Hepatic stellate cell (primary cell): Measurements from ENCODE around the gene ATG101.

Source experiments
- DNase-seq: peaks from one replicate; pipeline ENCODE4 v3.0.0; 2011; ENCODE audit warnings: low spot score

ATG101 gene, protein sequence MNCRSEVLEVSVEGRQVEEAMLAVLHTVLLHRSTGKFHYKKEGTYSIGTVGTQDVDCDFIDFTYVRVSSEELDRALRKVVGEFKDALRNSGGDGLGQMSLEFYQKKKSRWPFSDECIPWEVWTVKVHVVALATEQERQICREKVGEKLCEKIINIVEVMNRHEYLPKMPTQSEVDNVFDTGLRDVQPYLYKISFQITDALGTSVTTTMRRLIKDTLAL

DNA sequence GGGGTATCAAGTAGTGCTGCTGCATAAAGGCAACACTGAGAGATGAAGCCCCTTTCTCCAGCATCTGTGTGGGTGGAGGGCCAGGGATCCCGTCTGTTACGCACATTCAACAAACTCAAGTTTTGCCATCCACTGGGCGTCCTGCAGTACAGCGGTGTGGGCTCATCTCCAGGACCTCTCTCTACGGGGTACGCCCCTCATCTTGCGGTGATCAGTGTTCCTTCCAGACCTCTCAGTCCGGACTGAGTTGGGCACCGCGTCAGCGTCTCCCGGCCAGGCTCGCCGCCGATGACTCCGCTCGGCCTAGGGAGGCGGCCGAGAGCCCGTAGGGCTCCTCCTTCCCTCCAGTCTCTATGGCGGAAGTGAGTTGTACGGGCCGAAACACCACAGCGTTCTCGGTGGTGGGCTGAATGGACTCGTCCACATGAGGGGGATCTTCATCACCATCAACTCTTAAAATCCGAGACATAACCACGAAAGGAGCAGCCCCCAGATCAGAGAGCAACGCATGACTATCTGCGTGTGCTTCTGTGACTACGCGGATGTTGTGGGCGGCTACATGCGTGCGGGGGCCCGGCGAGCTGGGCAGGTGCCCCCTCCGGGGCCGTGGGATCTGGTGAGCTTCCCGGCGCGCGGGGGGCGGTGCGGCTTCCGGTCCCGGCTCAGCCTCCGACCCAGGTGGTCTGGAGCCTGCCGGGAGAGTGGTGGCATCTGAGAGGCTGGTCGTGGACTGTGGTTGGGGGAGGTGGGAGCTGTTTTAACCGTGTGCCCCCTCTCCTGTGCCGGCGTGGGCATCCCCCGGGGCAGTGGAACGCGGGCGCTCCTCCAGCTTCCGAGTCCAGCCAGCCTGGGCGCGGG is at the start of gene ATG101:
TSS of gene ATG101 (plus strand) at position 652 of the 858 bp plus-strand sequence. CDS start 3,673 bp downstream, outside the sequence.
- DNase-seq = peak; percentile 94

DNA sequence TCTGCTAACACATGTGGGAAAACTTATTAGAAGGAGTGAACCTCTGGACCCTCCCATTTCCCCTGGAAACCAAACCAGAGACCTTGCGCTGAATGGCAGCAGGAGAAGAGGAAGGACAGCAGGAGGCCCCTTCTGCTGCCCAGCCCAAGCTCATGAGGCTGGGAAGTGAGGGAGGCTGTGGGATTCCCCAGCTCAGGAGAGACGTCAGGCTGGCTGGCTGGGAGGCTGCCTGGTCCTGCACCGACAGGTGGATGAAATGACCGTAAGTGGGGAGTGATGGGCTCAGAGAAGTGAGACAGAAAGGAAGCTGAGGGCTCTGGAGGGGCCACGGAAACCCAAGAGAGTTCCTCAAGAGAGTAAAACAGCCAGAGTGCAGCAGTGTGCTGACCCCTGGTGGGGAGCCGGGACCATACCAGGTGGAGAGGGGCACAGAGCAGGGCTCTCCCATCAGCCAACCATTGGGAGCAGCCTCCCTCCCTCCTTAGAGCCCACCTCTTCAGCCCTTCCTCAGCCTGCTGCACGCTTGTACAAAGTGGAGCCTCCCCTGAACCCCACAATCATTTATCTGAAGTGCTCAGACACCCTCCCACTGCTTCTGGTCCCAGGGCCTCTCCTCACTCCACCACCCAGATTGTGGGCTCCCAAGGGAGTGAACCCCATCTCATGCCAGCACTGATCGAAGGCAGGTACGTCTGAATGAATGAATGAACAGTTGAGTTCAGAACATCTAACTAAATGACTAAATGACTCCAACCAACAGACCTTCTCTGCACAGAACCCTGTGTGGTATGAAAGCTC is 49.0 kb upstream of the ATG101 start:
- DNase-seq = peak; percentile 74

DNA sequence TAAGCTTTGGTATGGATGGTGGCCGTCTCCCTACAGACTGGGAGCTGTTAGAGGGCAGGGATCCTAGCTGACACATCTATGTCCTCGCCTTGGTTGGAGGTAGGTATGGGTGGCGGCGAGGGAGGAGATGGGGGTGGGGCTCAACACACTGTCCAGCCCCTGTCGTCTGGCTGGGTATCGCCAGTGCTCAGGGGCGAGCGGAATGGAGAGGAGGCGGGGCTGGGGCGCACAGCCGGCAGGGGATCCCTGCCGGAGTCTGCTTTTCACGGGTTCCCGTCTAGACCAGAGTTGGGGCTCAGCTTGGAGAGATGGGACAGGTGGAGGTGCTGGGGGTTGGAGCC is 47.0 kb upstream of the ATG101 start:
- DNase-seq = no peak

DNA sequence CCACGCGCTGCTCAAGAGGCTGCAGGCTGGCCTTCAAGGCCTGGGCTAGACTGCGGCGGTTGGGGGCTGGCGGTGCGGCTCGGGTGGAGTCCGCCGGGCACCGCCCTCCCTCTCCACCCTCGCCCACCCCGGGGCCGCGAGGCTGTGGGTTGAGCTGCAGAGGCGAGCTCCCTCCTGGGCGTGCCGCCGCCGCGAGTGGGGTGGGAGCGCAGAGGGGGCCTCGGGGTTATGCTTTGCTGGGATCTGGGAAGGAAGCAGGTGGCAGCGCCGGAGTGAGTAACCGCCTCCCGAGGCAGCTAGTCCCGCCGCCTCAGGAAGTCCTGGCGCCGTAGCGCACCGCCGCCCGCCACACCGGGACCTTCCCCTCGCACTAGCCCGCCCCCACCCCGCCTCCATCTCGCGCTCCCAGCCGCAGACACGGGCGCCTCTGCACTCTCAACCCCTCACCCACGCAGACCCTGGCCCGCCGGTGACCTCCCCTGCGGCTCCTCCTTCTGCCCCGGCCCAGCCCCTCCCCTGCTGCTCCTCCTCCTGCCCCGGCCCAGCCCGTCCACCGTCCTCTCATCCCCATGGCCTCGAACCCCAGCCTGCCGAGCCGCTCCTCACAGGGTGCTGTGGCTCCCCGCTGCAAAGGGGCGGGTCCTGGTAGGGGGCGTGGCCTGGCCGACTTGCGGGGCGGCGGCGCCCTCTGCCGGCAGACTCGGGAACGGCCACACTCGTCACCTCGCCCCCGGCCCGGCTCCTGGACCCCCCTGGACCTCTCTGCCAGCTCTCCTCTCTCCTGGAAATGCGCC is 46.4 kb upstream of the ATG101 start:
- peak; percentile 92 for DNase-seq

DNA sequence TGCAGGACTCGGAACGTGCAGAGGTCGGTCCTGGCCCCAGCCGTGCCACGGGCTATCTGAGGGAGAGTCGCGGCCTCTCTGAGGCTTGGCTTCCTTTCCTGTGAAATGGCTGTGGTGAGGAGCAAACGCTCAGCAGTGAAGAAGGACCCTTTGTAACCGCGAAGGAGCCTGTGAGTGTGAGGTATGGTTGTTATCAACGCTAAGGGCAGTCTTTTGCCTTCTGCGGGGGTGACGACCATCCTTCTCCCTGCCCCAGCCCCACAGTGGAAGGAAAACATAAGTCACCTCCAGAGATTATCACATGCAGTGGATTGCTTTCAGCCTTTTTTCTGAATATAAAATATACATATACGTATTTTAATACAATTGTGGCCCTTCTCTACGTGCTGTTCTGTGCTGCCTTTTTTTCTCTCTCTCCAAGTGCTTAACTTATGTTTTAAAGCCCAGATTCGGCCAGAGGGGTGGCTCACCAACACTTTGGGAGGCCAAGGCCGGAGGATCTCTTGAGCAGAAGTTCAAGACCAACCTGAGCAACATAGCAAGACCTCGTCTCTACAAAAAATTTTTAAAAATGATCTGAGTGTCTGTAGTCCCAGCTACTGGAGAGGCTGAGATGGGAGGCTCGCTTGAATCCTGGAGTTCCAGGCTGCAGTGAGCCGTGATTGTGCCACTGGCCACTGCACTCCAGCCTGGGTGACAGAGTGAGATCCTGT is 45.6 kb upstream of the ATG101 start:
- DNase-seq = no peak

DNA sequence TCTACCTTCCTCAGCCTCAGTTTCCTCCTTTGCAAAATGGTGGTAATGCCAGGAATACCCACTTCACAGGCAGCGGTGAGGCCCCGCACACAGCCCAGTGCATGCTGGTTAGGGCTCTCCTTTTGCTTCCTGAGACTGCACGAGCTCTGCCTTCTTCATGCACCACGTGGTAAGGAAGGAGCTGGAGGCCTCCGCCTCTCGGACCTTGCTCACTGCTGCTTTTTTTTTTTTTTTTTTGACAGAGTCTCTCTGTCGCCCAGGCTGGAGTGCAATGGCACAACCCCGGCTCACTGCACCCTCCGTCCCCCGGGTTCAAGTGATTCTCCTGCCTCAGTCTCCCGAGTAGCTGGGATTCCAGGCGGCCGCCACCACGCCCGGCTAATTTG is 44.9 kb upstream of the ATG101 start:
- no peak for DNase-seq

DNA sequence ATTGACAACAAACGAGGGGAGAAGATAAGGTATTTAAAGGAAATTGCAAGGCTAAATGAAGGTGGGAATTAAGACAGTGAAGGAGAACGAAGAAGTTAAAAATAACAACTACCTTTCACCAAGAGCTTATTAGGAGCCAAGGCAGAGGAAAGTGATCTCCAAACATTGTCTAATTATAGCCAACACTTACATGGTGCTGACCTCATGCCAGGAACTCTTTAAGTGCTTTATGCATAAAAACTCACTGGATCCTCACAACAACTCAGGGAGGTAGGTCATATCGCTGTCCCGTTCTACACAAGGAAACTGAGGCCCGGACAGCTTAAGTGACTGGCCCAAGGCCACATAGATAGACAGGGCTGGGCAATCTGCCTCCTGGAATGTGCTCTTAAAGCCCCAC is 43.5 kb upstream of the ATG101 start:
- no peak for DNase-seq

DNA sequence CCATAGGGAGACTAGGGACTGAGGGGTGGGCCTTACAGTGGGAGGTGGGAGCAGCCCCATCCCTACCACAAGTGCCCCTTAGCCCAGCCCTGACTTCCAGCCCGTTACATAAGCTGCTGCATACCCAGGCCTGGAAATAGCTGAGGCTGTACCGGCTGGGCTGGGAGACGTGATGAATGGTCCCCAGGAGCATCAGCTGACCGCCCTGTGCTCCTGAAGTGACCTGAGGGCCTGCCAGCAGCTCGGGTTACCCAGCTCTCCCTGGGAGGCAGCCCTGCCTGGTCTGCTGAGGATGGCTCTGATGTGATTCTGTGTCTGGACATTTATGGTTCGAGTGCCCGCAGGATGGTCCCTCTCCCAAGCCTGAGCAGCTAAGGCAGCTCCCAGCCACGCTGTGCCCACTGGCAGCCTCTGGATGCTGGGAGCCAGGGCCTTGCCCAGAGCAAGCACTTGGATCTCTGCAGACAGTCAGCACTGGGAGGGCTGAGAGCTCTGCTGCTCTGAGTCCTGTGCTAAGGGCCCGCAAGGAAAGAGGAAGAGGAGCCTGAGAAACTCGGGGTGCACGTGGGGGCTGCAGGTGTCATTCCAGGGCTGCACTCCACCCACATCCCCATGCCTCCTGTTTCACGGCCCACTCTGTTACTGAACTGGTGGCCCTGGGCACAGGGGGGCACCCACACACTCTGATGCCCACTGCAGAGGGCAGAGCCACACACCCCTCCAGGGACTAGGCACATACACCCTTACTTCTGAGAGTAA is 42.5 kb upstream of the ATG101 start:
- DNase-seq = no peak

DNA sequence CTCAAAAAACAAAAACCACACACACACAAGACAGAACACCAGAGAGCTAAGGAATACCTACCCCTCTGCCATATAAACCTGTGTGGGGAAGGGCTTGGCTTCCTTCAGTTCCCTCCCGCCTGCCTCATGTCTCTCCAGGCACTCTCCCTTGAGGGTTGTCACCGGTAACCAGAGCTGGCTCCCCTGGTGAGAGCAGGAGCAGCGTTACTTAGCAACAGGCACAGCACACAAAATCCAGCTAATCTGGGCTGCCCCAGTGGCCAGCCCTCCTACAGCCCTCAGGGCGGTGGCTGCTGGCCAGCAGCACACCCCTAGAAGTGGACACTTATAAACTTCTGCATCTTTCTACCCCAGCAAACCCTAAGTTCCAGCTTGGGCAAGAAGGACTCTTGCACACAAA is 40.1 kb upstream of the ATG101 start:
- peak; percentile 79 for DNase-seq

DNA sequence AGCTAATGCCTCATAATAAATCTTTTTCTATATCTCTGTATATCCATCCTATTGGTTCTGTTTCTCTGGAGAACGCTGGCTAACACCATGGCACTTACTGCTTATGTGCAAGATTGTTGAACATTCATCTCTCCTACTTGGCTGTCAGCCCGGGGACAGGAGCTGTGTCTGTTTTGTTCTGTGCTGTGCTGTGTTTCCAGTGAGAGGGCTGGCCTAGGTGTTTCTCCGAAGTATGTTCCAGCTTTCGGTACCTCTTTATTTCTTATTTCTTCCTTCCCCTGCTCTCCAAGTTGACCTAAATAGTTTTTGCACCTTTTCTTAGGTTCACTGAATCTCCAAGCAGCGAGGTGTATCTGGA is 37.4 kb upstream of the ATG101 start:
- peak; percentile 59 for DNase-seq

DNA sequence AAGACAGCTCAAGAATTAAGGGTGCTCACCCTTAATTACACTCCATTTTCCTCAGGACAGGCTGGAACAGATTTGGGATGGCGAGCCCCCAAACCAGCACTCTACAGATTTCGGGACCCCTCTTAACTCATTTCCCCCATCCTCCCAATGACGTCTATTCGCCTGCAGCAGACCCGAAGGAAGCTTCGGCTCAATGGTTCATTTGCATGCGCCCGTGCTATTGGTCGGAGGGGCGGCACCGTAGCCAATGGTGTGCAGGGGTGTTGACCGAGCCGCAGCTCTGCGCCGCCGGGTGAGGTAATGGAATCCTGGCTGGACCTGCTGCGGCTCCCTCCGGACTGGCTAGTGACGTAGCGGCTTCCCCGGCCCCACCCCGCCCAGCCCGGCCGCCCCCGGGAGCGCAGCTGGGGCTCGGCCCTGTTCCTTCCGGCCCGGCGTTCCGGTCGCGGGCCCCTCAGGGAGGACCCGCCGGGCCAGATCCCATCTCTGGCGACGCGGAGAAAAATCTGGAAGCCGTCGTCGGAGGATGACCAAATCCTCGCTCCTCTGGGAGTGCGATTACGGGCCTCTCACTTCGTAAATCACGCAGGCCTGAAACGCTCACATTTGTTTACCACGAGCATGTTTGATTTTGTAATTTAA is 36.9 kb upstream of the ATG101 start:
- DNase-seq = peak; percentile 99

DNA sequence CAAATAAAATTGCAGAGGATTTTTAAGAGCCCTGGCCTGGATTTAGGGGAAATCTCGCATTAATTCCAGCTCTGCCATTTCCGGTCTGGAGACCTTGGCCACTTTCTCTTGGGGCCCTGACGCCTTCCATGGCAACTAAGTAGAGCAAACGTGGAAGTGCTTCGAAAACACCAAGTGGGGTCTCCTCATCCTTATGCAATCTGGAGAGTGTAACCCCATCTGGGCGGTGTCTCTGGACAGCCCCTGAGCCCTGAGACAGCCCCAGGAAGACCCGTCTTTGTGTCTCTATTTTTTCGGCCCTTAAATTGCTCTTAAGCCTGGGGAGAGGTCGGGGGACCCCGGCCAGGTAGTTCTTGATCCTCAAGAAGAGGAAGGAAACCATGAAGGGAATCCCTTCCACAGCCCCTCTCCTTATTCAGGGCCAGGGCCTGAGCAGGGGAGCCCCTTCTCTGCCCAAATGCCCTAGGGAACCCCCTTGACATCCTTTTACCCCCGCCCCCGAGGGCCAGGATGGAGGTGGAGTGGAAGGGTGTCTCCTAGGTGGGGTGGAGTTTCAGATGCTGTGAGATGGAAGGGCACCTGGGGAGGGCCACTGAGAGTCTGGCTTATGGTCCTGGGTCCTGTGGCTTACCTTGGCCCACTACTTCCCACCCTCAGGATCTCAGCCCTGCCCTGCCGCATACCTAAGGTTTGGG is 36.2 kb upstream of the ATG101 start:
- DNase-seq = no peak

DNA sequence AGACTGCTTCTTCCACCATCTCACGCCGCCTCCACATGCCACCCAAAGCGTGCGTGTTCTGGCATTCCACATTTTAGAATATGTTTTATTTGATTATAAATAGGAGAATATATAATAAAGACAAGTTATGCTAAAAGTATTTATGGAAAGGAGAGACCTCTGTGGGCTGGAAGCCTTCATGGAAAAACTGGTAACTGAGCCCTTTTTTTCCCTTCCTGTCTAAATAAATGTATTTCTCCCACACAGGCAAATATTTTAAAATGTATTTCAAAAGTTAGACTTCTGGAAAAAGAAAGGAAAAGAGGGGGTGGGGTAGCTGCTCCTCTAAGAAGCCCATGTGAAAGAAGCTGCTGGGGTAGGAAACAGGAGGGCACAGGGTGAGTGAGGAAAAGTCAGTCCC is 34.6 kb upstream of the ATG101 start:
- no peak for DNase-seq

DNA sequence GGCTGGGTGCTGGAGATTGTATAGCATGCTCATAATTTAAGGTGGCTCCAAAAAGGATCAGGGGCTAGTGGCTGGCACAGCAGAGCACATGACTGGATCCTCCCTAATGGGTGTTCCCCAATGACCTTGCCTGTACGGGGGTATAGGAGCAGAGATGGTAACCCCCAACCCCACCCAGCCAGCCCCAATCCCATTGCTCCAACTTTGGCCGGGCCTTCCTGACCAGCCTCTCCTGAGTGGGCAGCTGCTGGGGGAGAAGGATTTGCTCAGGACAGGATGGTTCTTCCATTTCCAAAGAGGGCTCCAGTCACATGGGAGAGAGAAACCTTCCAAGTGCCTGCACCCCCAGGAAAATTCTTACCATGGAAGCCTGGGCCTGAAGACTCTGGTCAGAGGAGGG is 33.9 kb upstream of the ATG101 start:
- DNase-seq = no peak

DNA sequence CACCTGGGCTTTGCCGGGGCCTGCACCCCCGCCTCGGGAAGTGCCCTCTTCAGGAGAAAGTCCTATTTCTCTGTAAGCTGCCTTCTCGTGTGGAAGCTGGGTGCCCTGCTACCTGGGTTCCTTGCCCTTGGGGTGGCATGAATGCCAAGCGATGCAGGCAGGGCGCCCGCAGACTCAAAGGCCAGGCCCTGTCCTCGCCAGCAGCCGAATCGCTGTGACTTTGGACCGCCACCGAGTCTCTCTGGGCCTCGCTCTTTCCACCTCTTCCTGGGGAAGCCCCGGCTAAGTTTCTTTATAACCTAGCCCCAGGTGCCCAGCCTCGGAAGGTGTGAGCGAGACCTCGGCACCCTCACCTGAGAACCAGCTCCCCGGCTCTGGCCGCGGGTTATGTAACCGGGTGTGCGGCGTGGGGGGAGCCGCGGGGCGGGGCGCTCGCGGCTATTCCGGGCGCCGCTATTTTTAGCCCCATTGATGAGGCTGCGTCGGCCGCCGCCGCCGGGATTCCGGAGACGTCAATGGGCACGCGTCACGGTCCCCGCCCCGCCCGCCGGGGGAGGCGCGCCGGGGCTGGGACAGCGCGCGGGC is 33.1 kb upstream of the ATG101 start:
- DNase-seq = peak; percentile 90

DNA sequence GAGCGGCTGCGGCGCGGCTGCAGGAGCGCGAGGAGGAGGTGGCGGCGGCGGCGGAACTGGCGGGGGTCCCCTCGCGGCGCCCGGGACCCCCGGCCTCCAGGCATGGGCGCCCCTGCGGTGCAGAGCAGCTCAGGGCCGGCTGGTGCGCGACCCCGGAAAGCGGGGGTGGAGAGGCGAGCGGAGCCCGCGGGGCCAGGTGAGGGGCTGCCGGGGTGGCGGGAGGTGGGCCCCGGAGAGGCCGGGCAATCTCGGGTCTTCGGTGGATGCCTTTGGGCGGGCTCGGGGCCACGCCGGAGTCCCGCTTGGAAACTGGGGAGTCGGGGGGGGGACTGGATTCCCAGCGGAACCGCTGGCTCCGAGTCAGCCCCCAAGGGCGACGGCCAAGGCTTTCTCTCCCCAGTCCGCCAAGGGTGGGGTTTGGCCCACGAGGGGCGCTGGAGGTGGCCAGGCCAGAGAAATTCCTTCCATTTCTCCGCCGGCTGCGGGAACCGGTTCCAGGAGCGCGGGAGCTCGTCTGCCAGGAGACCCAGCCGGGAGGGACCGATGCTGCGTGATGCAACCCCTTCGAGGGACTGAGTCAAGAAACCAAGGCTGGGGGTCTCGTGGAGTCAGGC is 32.4 kb upstream of the ATG101 start:
- DNase-seq = peak; percentile 69

DNA sequence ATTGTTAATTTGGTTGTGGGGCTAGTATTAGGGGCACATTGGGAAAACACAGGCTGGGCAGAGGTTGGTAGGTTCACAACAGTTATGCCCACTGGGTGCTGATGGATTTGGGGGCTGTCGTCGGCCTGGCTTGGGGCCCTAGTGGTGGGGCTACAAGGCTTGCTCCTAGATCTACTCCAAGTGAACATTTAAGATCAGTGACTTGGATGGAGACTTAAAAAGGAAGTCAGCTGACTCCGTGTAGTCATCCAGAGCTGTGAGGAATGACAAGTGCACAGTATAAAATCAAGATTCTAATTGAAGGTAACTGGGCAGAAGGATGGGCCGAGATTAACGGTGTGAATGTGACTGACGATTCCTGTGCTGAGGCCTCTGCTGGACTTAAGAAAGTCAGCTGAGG is 31.3 kb upstream of the ATG101 start:
- DNase-seq = no peak

DNA sequence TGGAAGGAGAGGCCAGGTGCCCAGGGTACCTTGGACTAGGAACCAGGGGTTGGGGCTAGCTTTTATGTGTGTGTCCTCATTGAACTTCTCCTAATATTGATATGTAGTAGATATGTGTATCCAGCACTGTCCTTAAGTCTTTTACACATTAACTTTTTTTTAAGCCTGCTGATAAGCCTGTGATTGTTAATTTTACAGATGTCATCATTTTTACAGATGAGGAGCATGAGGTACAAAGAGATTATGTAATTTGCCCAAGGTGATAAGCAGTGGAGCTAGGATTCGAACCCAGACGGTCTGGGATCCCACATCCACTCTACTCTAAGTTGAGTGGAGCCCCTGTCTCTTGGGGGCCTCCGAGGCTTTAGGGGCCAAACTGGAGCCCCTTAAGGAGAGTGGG is 28.7 kb upstream of the ATG101 start:
- no peak for DNase-seq

DNA sequence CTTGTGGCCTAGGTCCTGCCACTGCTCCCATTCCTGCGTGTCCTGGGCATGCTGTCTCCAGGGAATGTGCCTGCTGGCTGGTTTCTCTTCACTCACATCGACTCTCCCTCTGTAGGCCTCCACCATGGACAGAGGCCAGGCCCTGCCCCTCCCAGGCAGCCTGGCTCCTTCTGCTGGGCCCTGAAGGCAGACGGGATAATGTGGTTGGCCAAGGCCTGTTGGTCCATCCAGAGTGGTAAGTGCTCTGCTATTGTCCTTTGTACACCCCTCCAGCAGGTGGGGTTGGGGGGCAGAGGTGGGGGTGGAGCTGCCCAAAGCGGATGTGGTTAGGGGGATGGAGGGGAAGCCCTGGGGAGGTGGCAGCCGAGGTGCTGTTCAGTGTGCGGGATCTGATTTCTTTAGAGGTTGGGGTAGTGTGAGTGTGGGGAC is 28.1 kb upstream of the ATG101 start:
- DNase-seq = peak; percentile 58
